ENCODE data around the gene SHISA5.

The SHISA5 gene

GRCh38 chr3:48432411-48433371 lies 71.3 kb downstream of the SHISA5 start:
- no peak for TF ChIP-seq CTCF (IDR thresholded peaks at IDR 0.05; ENCODE audit: insufficient read depth, low read depth, low read length, missing control alignments)
- no peak overlapping the region for H3K4me3 ChIP-seq (ENCODE audit: low read depth, low read length)
- DNase-seq (ENCODE audit: low read depth) = peak; percentile 46

- TF ChIP-seq CTCF (IDR thresholded peaks at IDR 0.05; ENCODE audit: insufficient read depth, low read depth, low read length, missing control alignments) = no peak
- H3K4me3 ChIP-seq (ENCODE audit: low read depth, low read length) = no peak overlapping the region
- no peak for DNase-seq (ENCODE audit: low read depth)
Measured at GRCh38 chr3:48431224-48432029, 72.5 kb downstream of the SHISA5 start.

- DNase-seq (ENCODE audit: low read depth) = no peak
- no peak overlapping the region for H3K4me3 ChIP-seq (ENCODE audit: low read depth, low read length)
- no peak for TF ChIP-seq CTCF (IDR thresholded peaks at IDR 0.05; ENCODE audit: insufficient read depth, low read depth, low read length, missing control alignments)
Measured at GRCh38 chr3:48430708-48431101, 73.3 kb downstream of the SHISA5 start.

- no peak for TF ChIP-seq CTCF (IDR thresholded peaks at IDR 0.05; ENCODE audit: insufficient read depth, low read depth, low read length, missing control alignments)
- no peak for DNase-seq (ENCODE audit: low read depth)
- peak within 1 kb of the TSS; percentile 60 for H3K4me3 ChIP-seq (ENCODE audit: low read depth, low read length)
Measured at GRCh38 chr3:48429960-48430707, 73.8 kb downstream of the SHISA5 start, which contains the start of gene PLXNB1. TSS of gene PLXNB1 (minus strand) at chr3:48430086. CDS start at chr3:48424611, 5,475 bp downstream.

- H3K4me3 ChIP-seq (ENCODE audit: low read depth, low read length) = peak overlapping the region; percentile 60
- DNase-seq (ENCODE audit: low read depth) = peak; percentile 52
- no peak for TF ChIP-seq CTCF (IDR thresholded peaks at IDR 0.05; ENCODE audit: insufficient read depth, low read depth, low read length, missing control alignments)
Measured at GRCh38 chr3:48429317-48429959, 74.5 kb downstream of the SHISA5 start.

All from GM12865 (cell line).